HCT116 (cell line): ENCODE measurements around the gene ERCC6. TPM values are rescaled to one million over a fixed set of nuclear protein-coding genes. Genes with fewer than 3 reads are reported as not detected.
A peak's percentile ranks its signal among the peaks of the same experiment; 100 is the strongest.

Source experiments
- ATAC-seq: fragments of 200-7000 bp; cut with Tn5 transposase; 2 replicates; pipeline ENCODE4 v1.9.1; 2020; ENCODE audit warnings: mild to moderate bottlenecking, moderate library complexity
- BruUV-seq: library from RNA; stranded (reverse); fragments of 400-500 nt; replicated peaks from 2 replicates; lab custom pipeline; 2021; lab: Mats Ljungman, UMichigan
- CTCF ChIA-PET: fragments of 300-600 bp; sonication (Branson Sonifier 250); formaldehyde crosslinking; loops from one replicate; lab custom pipeline; 2021; ENCODE audit warnings: antibody characterized with exemption; lab: Charles Lee
- POLR2A ChIA-PET: fragments of 300-600, 350-600 bp; sonication (Branson Sonifier 250); formaldehyde crosslinking; loops from one replicate; lab custom pipeline; 2021; ENCODE audit warnings: antibody characterized with exemption; lab: Charles Lee
- RAD21 ChIA-PET, 2 experiments: fragments of 300-600 bp; sonication (Branson Sonifier 250); formaldehyde crosslinking; loops; one replicate each; lab custom pipeline; 2023; ENCODE audit warnings: low total read pairs in 2 of 2; ENCODE audit not compliant: uncharacterized antibody in 2 of 2, unreplicated experiment in 2 of 2, low non-redundant PET in 1 of 2; lab: Charles Lee
- DNase-seq: peaks from one replicate; pipeline ENCODE4 v3.0.0-alpha.2; 2010; ENCODE audit warnings: low read depth, low spot score
- H2AFZ ChIP-seq: fragments of 200-600 bp; shearing (Covaris generic), sonication (generic); 2 replicates; pipeline ENCODE4 v1.6.1; 2017; ENCODE audit warnings: low read depth, mixed run types, mixed read lengths, antibody characterized with exemption, low read length; ENCODE audit not compliant: poor library complexity, severe bottlenecking
- H3K27ac ChIP-seq: 2 replicates; pipeline ENCODE4 v1.5.1; 2012; ENCODE audit warnings: low read depth, low read length
- H3K27me3 ChIP-seq: fragments of 200-600 bp; sonication (generic); 2 replicates; pipeline ENCODE4 v1.6.1; 2016; ENCODE audit warnings: mixed run types, low read length, mixed read lengths; ENCODE audit not compliant: insufficient read depth
- H3K36me3 ChIP-seq, 2 experiments: fragments of 200-500 bp in 1 of 2; fragments of 200-600 bp in 1 of 2; sonication (Bioruptor generic) in 1 of 2; sonication (generic) in 1 of 2; 2 replicates each; pipeline versions ENCODE4 v1.5.1 to v1.6.1; 2014 to 2016; ENCODE audit warnings: low read length in 2 of 2, inconsistent platforms in 1 of 2, mixed read lengths in 1 of 2, mixed run types in 1 of 2; ENCODE audit not compliant: insufficient read depth in 2 of 2, control insufficient read depth in 1 of 2
- H3K4me1 ChIP-seq, 2 experiments: fragments of 200-600 bp in 1 of 2; sonication (generic) in 1 of 2; 2 replicates each; pipeline versions ENCODE4 v1.5.1 to v1.6.1; 2012 to 2017; ENCODE audit warnings: low read length in 2 of 2, inconsistent platforms in 1 of 2, mild to moderate bottlenecking in 1 of 2, mixed read lengths in 1 of 2, mixed run types in 1 of 2, moderate library complexity in 1 of 2; ENCODE audit not compliant: insufficient read depth in 2 of 2, control insufficient read depth in 1 of 2
- H3K4me2 ChIP-seq: fragments of 200-600 bp; sonication (generic); 2 replicates; pipeline ENCODE4 v1.6.1; 2017; ENCODE audit warnings: mixed run types, low read length, mixed read lengths
- H3K4me3 ChIP-seq, 2 experiments: fragments of 200-600 bp in 1 of 2; sonication (generic) in 1 of 2; replicated peaks in 1 of 2; 2 replicates each; pipeline ENCODE4 v1.5.1; 2011 to 2016; ENCODE audit warnings: low read length in 2 of 2, control low read depth in 1 of 2, low read depth in 1 of 2, mild to moderate bottlenecking in 1 of 2, mixed read lengths in 1 of 2, mixed run types in 1 of 2
- H3K79me2 ChIP-seq: fragments of 200-600 bp; sonication (generic); 2 replicates; pipeline ENCODE4 v1.6.1; 2017; ENCODE audit warnings: mild to moderate bottlenecking, mixed run types, low read length, moderate library complexity, mixed read lengths; ENCODE audit not compliant: insufficient read depth
- H3K9ac ChIP-seq: fragments of 200-600 bp; sonication (generic); 2 replicates; pipeline ENCODE4 v1.6.1; 2016; ENCODE audit warnings: low read length, mixed read lengths
- H3K9me2 ChIP-seq: fragments of 200-600 bp; sonication (generic), shearing (Covaris generic); 2 replicates; pipeline ENCODE4 v1.6.1; 2017; ENCODE audit warnings: mixed run types, mild to moderate bottlenecking, moderate library complexity; ENCODE audit not compliant: insufficient read depth
- H3K9me3 ChIP-seq, 2 experiments: fragments of 200-500 bp in 1 of 2; fragments of 200-600 bp in 1 of 2; sonication (Bioruptor generic) in 1 of 2; sonication (generic) in 1 of 2; 2 replicates each; pipeline ENCODE4 v1.6.1; 2014 to 2017; ENCODE audit warnings: low read length in 2 of 2, mixed read lengths in 2 of 2, inconsistent platforms in 1 of 2, low read depth in 1 of 2, mild to moderate bottlenecking in 1 of 2, mixed run types in 1 of 2, moderate library complexity in 1 of 2; ENCODE audit not compliant: control insufficient read depth in 1 of 2, insufficient read depth in 1 of 2
- H4K20me1 ChIP-seq: fragments of 200-600 bp; sonication (generic), shearing (Covaris generic); 2 replicates; pipeline ENCODE4 v1.6.1; 2017; ENCODE audit warnings: mixed run types, mild to moderate bottlenecking, moderate library complexity; ENCODE audit not compliant: insufficient read depth
- ATF3 ChIP-seq: IDR thresholded peaks from 2 replicates; pipeline ENCODE4 v1.6.1; 2012
- CBX3 ChIP-seq: IDR thresholded peaks from 2 replicates; pipeline ENCODE4 v1.6.1; 2012; ENCODE audit warnings: low read depth
- CTCF ChIP-seq, 3 experiments: fragments of 200-600 bp in 1 of 3; sonication (generic) in 1 of 3; IDR thresholded peaks in 2 of 3; conservative IDR thresholded peaks in 1 of 3; 2 replicates each; pipeline ENCODE4 v1.5.1; 2012 to 2017; ENCODE audit warnings: low read depth in 2 of 3, low read length in 2 of 3, antibody characterized with exemption in 1 of 3, borderline replicate concordance in 1 of 3, control low read depth in 1 of 3, mild to moderate bottlenecking in 1 of 3, mixed read lengths in 1 of 3, mixed run types in 1 of 3, moderate library complexity in 1 of 3; ENCODE audit not compliant: insufficient read depth in 1 of 3
- ELF1 ChIP-seq: IDR thresholded peaks from 2 replicates; pipeline ENCODE4 v1.6.1; 2012; ENCODE audit warnings: low read depth, borderline replicate concordance
- EZH2 ChIP-seq: fragments of 200-600 bp; sonication (generic); IDR thresholded peaks from 2 replicates; pipeline ENCODE4 v1.6.1; 2017; ENCODE audit warnings: antibody characterized with exemption, mixed run types
- JUND ChIP-seq: IDR thresholded peaks from 2 replicates; pipeline ENCODE4 v1.6.1; 2012
- MAX ChIP-seq: IDR thresholded peaks from 2 replicates; pipeline ENCODE4 v1.6.1; 2012
- REST ChIP-seq: IDR thresholded peaks from 2 replicates; pipeline ENCODE4 v1.6.1; 2012; ENCODE audit warnings: low read depth
- SIN3A ChIP-seq: IDR thresholded peaks from 2 replicates; pipeline ENCODE4 v1.6.1; 2012; ENCODE audit warnings: low read depth
- SRF ChIP-seq: IDR thresholded peaks from 2 replicates; pipeline ENCODE4 v1.6.1; 2012; ENCODE audit warnings: low read depth
- TCF7L2 ChIP-seq: IDR thresholded peaks from 2 replicates; pipeline ENCODE4 v1.7.0; 2011; ENCODE audit warnings: borderline replicate concordance, inconsistent platforms; ENCODE audit not compliant: insufficient read depth, insufficient read length; ENCODE audit errors: extremely low read depth
- YY1 ChIP-seq: IDR thresholded peaks from 2 replicates; pipeline ENCODE4 v1.6.1; 2011; ENCODE audit warnings: low read length, low read depth, moderate library complexity, mild to moderate bottlenecking; ENCODE audit not compliant: insufficient replicate concordance; ENCODE audit errors: extremely low read depth
- ZBTB33 ChIP-seq: IDR thresholded peaks from 2 replicates; pipeline ENCODE4 v1.6.1; 2011; ENCODE audit warnings: mild to moderate bottlenecking, low read length, moderate library complexity; ENCODE audit not compliant: insufficient replicate concordance; ENCODE audit errors: extremely low read depth
- ZFX ChIP-seq: fragments of 450-650 bp; IDR thresholded peaks from 2 replicates; pipeline ENCODE4 v1.6.1; 2017
- ZNF274 ChIP-seq: fragments of 200-500 bp; sonication (Bioruptor generic); IDR thresholded peaks from 2 replicates; pipeline ENCODE4 v1.6.1; 2014; ENCODE audit warnings: mild to moderate bottlenecking, low read depth, low read length, inconsistent platforms
- intact Hi-C: fragments of 100-400 bp; cut with micrococcal nuclease; formaldehyde crosslinking; loops from 2 replicates; pipeline ENCODE4 v1.10.0; 2022
- total RNA-seq: library from RNA; stranded (reverse); gene quantifications from one replicate; pipeline ENCODE4 v1.2.1, GENCODE V29; 2021; ENCODE audit not compliant: unreplicated experiment

ERCC6 gene
- total RNA-seq, 1 experiment from 2014 or later, result 16.4 TPM

- H3K4me3 ChIP-seq, result no peak overlapping the region
- H3K36me3 ChIP-seq, result no peaks in the 10 kb centered on the region
- H3K4me1 ChIP-seq, result peaks cover 11 to 26% of the 10 kb centered on the region in 2 experiments; a peak in 3 of 4 replicates
- no peaks in the 10 kb centered on the region for H4K20me1 ChIP-seq
- ChIA-PET CTCF (interaction anchor here (1.2 to 3.0 kb wide), 2 partner anchors 14 to 894 kb away, joined by 3 to 8 read pairs; partner anchors contain the start of gene ERCC6), POLR2A (interaction anchor here (0.6 kb wide), 1 partner anchor 103 kb away, joined by 4 read pairs; no protein-coding TSS in a partner anchor), RAD21 (no interaction called here)
- H3K9ac ChIP-seq, result no peak overlapping the region
- H2AFZ ChIP-seq, result no peak overlapping the region
- H3K9me2 ChIP-seq, result no peaks in the 10 kb centered on the region; the same call in 1 of the 2 replicates
- no peak overlapping the region for H3K27ac ChIP-seq
- TF ChIP-seq ZNF274 (no peak), ATF3 (no peak), TCF7L2 (no peak), CBX3 (no peak), SIN3A (no peak), REST (no peak), ZBTB33 (no peak), YY1 (no peak), JUND (no peak), SRF (no peak), ELF1 (no peak), MAX (no peak), CTCF (IDR thresholded peaks at IDR 0.05 in 2 of 3, conservative IDR thresholded peaks at IDR 0.05 in 1 of 3; ENCODE audit: borderline replicate concordance in 1 of 3, insufficient read depth in 1 of 3, low read depth in 2 of 3, low read length in 2 of 3) (no peak), EZH2 (no peak), ZFX (no peak)
- DNase-seq, result no peak
- ATAC-seq, result no peak
- H3K79me2 ChIP-seq, result no peaks in the 10 kb centered on the region
- BruUV-seq, result no TSS peak
- intact Hi-C loops, result no loop called here
- peak overlapping the region; percentile 8; the same call in 1 of the 2 replicates for H3K4me2 ChIP-seq
- H3K9me3 ChIP-seq, result no peaks in the 10 kb centered on the region
- no peaks in the 10 kb centered on the region for H3K27me3 ChIP-seq
Observed at GRCh38 chr10:49552277-49552676, 13.4 kb upstream of the ERCC6 start.
